Mucosa of stomach (tissue), 1 donor: ENCODE results near the gene WDR44.

Experiments used
- H3K27me3 ChIP-seq: one replicate; pipeline ENCODE4 v1.7.0; 2013; ENCODE audit warnings: mild to moderate bottlenecking, low read length; ENCODE audit not compliant: control insufficient read depth, insufficient read depth
- H3K36me3 ChIP-seq: one replicate; pipeline ENCODE4 v1.7.0; 2013; ENCODE audit warnings: low read length; ENCODE audit not compliant: control insufficient read depth, insufficient read depth
- H3K4me1 ChIP-seq: one replicate; pipeline ENCODE4 v1.7.0; 2013; ENCODE audit warnings: mild to moderate bottlenecking, low read length; ENCODE audit not compliant: control insufficient read depth, insufficient read depth
- H3K4me3 ChIP-seq: one replicate; pipeline ENCODE4 v1.7.0; 2013; ENCODE audit warnings: low read length
- H3K9ac ChIP-seq: one replicate; pipeline ENCODE4 v1.7.0; 2013; ENCODE audit warnings: mild to moderate bottlenecking, low read length, moderate library complexity
- H3K9me3 ChIP-seq: one replicate; pipeline ENCODE4 v1.7.0; 2013; ENCODE audit warnings: mild to moderate bottlenecking, low read length, moderate library complexity; ENCODE audit not compliant: control insufficient read depth
- donor health status: Pancreatic carcinoma.

WDR44 gene

DNA sequence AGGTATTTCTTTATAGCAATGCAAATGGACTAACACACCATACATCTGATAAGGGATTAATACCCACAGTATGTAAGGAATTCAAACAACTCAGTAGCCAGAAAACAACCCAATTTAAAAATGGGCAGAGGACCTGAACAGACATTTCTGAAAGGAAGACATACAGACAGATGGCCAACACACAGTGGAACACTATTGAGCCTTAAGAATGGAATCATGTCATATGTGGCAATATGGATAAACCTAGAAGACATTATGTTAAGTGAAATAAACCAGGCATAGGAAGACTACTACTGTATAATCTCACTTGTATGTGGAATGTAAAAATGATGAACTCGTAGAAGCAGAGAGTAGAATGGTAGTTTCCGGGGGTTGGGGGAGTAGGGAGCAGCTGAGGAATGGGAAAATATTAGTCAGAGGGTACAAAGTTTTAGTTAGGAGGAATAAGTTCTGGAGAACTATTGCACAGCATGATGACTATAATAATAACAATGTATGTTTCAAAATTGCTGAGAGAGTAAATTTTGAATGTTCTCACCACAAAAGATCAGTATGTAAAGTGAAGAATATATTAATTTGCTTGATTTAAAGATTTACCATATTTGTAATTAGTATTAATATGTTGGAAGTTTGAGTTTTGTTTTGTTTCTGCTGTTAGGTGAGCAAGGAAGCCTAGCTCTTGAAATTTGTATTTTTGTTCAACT is 25.2 kb downstream of the WDR44 start:
- no peak overlapping the region for H3K4me3 ChIP-seq
- H3K9ac ChIP-seq, result no peak overlapping the region
- no peaks in the 10 kb centered on the region for H3K4me1 ChIP-seq
- no peaks in the 10 kb centered on the region for H3K27me3 ChIP-seq
- H3K36me3 ChIP-seq, result no peaks in the 10 kb centered on the region
- no peaks in the 10 kb centered on the region for H3K9me3 ChIP-seq

DNA sequence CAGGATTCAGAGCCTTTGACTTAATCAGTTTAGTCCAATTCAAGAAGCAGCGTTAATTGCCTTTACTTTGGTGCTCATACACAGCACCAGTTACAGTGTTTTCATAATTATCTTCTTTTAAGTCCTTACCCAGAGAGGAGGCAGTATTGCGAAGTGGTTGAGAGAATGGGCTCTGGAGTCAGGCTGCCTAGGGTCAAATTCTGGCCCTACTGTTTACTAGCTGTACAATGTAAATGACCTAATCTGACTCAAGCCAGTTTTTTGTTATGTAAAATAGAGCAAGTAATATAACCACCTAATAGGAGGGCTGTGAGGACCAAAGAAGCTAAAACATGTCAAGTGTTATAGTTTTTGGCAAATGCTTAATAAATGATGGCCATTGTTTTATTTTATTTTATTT is 27.6 kb downstream of the WDR44 start:
- no peak overlapping the region for H3K9ac ChIP-seq
- H3K4me3 ChIP-seq, result no peak overlapping the region
- H3K27me3 ChIP-seq, result no peaks in the 10 kb centered on the region
- no peaks in the 10 kb centered on the region for H3K4me1 ChIP-seq
- H3K9me3 ChIP-seq, result no peaks in the 10 kb centered on the region
- H3K36me3 ChIP-seq, result no peaks in the 10 kb centered on the region

DNA sequence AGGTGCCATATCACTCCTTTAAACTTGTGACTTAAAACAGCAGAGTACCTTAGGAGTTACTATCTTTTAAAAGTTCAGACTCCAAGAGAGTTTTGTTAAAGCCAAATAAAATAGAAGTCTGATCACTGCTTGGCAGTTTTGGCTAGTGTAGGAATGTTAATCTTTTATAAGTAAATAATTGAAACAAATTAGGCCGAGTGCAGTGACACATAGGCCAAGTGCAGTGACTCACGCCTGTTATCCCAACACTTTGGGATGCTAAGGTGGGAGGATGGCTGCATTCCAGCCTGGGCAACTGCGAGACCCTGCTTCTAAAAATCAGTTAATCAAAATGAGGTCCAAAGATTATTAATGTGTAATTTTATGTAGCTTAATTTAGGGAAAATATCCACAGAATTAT is 37.2 kb downstream of the WDR44 start:
- H3K4me1 ChIP-seq, result no peaks in the 10 kb centered on the region
- no peaks in the 10 kb centered on the region for H3K36me3 ChIP-seq
- H3K9me3 ChIP-seq, result no peaks in the 10 kb centered on the region
- H3K9ac ChIP-seq, result no peak overlapping the region
- H3K27me3 ChIP-seq, result no peaks in the 10 kb centered on the region
- H3K4me3 ChIP-seq, result no peak overlapping the region

DNA sequence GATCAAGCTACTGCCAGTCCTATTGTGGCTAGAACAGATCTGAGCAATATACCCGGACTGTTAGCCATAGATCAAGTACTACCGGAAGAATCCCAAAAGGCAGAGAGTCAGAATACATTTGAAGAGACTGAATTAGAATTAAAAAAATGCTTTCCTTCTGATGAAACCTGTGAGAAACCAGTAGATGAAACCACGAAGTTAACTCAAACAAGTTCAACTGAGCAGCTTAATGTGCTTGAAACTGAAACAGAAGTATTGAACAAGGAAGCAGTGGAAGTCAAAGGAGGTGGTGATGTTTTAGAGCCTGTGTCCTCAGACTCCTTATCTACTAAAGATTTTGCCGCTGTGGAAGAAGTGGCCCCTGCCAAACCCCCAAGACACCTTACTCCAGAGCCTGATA is 46.8 kb downstream of the WDR44 start:
- Histone ChIP-seq H3K27me3 (no peaks in the 10 kb centered on the region), H3K9me3 (no peaks in the 10 kb centered on the region), H3K4me3 (no peak overlapping the region), H3K9ac (no peak overlapping the region), H3K36me3 (no peaks in the 10 kb centered on the region), H3K4me1 (no peaks in the 10 kb centered on the region)

DNA sequence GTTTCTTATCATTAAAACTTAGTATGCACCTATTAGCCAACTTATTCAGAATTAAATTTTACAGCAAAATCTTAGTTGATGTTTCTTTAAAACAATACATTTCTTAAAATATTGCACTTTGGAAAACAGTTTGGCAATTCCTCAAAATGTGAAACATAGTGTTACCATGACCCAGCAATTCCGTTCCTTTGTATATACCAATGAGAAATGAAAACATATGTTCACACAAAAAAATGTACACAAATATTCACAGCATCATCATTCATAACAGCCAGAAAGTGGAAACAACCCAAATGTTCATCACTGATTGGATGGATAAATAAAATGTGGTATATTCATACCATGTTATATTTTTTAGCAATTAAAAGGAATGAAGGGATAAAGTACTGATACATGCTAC is 50.2 kb downstream of the WDR44 start:
- H3K36me3 ChIP-seq, result no peaks in the 10 kb centered on the region
- no peaks in the 10 kb centered on the region for H3K27me3 ChIP-seq
- H3K4me1 ChIP-seq, result no peaks in the 10 kb centered on the region
- no peaks in the 10 kb centered on the region for H3K9me3 ChIP-seq
- H3K4me3 ChIP-seq, result no peak overlapping the region
- no peak overlapping the region for H3K9ac ChIP-seq

DNA sequence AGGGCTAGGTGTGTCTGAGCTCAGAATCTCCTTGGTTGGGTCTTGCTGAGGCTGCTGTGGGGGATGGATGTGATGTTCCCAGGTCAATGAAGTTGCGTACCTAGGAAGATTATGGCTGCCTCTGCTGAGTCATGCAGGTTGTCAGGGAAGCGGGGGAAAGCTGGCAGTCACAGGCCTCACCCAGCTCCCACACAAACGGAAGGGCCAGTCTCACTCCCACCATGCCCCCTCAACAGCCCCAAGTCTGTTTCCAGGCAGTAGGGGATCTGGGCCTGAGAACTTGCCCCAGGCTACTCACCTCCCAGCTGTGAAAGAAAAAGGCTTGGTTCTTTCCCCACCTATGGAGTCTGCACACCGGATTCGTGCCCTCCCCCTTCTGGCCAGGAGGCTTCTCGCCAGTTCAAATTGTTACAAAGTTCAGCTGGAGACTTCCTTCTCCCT is 72.9 kb downstream of the WDR44 start:
- Histone ChIP-seq H3K36me3 (no peaks in the 10 kb centered on the region), H3K9me3 (no peaks in the 10 kb centered on the region), H3K4me1 (no peaks in the 10 kb centered on the region)

DNA sequence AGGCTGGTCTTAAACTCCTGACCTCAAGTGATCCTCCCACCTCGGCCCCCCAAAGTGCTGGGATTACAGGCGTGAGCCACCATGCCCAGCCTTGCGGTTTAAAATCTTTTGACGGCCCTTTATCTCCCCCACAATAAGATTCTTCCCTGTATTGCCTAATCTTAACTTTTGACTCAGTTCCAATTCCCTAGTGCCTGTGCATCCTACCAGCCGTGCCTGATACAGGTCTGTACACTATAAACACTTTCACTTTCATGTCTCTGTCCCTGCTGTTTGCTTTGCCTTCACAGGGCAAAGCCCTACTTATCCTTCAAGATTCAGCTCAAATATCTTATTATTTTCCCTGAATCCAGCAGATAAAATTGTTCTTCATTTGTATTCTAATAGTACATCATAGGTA is 74.6 kb downstream of the WDR44 start:
- Histone ChIP-seq H3K9me3 (no peaks in the 10 kb centered on the region), H3K9ac (no peak overlapping the region), H3K4me1 (no peaks in the 10 kb centered on the region), H3K4me3 (no peak overlapping the region), H3K27me3 (no peaks in the 10 kb centered on the region), H3K36me3 (no peaks in the 10 kb centered on the region)

More for the DNA sequence above, 72.9 kb downstream of the WDR44 start:
- H3K27me3 ChIP-seq, result no peaks in the 10 kb centered on the region
- no peak overlapping the region for H3K9ac ChIP-seq
- H3K4me3 ChIP-seq, result no peak overlapping the region

DNA sequence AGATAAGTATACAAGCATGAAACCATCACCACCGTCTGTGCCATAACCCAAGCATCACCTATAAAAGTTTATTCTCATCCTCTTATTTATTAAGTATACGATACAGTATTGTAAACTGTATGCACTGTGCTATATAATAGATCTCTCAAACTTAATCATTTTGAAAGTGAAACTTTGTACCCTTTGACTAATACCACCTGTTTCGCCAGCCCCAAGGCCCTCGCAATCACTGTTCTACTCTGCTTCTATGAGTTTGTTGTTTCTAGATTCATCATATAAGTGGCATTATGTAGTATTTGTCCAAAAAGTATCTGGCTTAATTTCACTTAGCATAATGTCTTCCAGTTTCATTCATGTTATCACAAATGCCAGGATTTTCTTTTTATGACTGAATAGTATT is 77.7 kb downstream of the WDR44 start:
- no peaks in the 10 kb centered on the region for H3K27me3 ChIP-seq
- H3K4me1 ChIP-seq, result no peaks in the 10 kb centered on the region
- no peaks in the 10 kb centered on the region for H3K36me3 ChIP-seq

DNA sequence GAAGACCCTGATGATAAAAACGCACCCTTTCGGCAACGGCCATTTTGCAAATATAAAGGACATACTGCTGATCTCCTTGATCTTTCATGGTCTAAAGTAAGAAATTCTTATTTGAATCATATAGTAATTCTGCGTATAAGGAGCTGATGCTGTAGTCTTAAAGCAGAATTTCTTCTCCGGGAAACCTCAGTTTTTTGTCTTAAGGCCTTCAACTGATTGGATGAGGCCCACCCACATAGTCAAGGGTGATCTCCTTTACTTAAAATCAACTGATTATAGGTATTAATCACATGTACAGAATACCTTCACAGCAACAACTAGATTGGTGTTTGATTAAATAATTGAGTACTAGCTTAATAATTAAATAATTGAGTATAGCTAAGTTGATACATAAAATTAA is 86.9 kb downstream of the WDR44 start:
- Histone ChIP-seq H3K4me3 (no peak overlapping the region), H3K27me3 (no peaks in the 10 kb centered on the region), H3K4me1 (no peaks in the 10 kb centered on the region), H3K9me3 (no peaks in the 10 kb centered on the region), H3K9ac (no peak overlapping the region), H3K36me3 (no peaks in the 10 kb centered on the region)

More for the DNA sequence above, 77.7 kb downstream of the WDR44 start:
- Histone ChIP-seq H3K4me3 (no peak overlapping the region), H3K9me3 (no peaks in the 10 kb centered on the region), H3K9ac (no peak overlapping the region)

DNA sequence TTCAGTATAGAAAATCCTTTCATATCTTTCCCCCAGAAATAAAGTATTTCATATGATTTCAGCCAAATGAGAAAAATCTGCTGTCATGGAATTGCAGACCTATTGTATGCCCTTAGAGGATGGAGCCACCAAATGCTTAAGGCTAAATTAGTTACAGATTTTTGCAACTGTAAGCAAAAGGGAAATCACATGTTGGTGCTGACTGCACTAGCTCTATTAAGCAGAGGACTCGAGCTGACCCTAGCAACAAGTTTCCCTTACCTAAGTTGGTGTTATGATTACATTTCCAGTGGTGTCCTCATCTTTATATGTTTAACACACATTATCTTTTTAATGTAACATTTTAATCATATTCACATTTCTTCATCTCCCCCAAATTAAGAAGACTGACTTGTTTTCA is 91.4 kb downstream of the WDR44 start:
- Histone ChIP-seq H3K36me3 (no peaks in the 10 kb centered on the region), H3K9ac (no peak overlapping the region), H3K4me3 (no peak overlapping the region), H3K4me1 (no peaks in the 10 kb centered on the region), H3K27me3 (no peaks in the 10 kb centered on the region), H3K9me3 (no peaks in the 10 kb centered on the region)

DNA sequence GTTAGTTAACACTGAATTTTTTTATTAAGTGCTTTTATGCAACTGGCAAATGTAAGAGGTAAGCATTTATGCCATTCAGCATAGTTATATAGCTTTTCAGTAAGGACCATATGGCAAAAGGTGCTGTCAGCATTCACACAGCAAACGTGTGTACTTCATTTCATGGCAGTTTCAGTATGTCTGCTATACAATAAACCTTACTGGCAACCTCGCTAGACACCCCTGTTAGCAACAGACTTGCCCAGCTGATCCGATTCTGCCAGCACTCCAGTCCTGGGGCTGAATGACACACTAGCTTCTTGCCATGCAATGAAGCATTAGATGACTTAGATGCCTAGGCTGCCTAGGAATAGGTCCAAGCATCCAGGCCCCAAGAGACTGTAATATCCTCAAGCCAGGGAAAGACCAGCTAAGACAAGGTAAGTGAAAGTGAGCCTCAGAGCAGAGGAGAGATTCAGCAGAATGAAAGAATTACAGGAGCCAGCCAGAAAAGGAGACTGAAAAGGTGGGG is 102.4 kb downstream of the WDR44 start:
- no peaks in the 10 kb centered on the region for H3K4me1 ChIP-seq
- H3K36me3 ChIP-seq, result no peaks in the 10 kb centered on the region
- H3K9ac ChIP-seq, result no peak overlapping the region
- H3K9me3 ChIP-seq, result no peaks in the 10 kb centered on the region
- no peaks in the 10 kb centered on the region for H3K27me3 ChIP-seq
- no peak overlapping the region for H3K4me3 ChIP-seq

DNA sequence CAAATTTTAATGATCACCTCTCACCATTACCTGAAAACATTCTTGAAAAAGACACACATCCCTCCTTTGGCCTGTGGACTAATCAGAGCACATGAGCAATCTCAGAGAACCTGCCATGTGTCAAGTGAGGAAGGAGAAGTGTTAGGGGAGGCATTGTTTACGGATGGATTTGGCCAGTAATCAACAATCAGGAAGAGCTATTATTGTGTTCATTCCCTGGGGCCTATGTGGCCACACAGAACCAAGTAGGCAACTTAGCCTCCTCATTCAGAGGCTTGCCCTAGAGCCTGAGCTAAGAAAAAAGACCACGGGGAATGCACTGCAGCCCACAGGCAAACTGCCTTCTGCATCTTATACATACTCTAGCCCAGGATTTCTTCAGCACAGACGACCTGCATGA is 109.1 kb downstream of the WDR44 start:
- Histone ChIP-seq H3K4me3 (no peak overlapping the region), H3K36me3 (no peaks in the 10 kb centered on the region), H3K9me3 (no peaks in the 10 kb centered on the region), H3K4me1 (no peaks in the 10 kb centered on the region), H3K9ac (no peak overlapping the region), H3K27me3 (no peaks in the 10 kb centered on the region)

DNA sequence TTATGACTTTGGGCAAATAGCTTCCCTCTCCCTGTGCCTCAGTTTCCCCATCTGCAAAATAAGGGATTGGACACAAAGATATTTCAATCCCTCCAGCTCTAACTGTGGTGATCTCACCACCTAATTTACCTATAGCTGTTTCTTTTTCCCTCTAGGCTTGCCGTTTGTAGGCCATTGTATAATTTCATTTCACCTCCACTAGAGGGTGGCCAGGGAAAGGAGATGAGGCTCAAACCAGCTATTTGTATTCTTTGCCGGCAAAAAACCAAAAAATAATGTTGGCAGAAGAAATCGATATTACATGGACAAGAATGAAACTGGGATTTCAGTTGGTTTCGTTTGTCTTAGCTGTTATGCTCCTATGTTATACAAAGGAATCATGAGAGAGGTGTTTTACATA is 113.6 kb downstream of the WDR44 start:
- no peak overlapping the region for H3K4me3 ChIP-seq

More for the DNA sequence above, 113.6 kb downstream of the WDR44 start:
- H3K9ac ChIP-seq, result no peak overlapping the region
- H3K9me3 ChIP-seq, result no peaks in the 10 kb centered on the region
- H3K36me3 ChIP-seq, result no peaks in the 10 kb centered on the region
- no peaks in the 10 kb centered on the region for H3K27me3 ChIP-seq
- H3K4me1 ChIP-seq, result no peaks in the 10 kb centered on the region
